GM21360 (cell line): ENCODE measurements around the gene CHRDL2.

Experiments
- ATAC-seq: cut with Tn5 transposase; IDR thresholded peaks from one replicate; pipeline ENCODE4 v1.9.1; 2021; ENCODE audit warnings: mild to moderate bottlenecking, moderate library complexity; ENCODE audit not compliant: unreplicated experiment

CHRDL2 gene

DNA sequence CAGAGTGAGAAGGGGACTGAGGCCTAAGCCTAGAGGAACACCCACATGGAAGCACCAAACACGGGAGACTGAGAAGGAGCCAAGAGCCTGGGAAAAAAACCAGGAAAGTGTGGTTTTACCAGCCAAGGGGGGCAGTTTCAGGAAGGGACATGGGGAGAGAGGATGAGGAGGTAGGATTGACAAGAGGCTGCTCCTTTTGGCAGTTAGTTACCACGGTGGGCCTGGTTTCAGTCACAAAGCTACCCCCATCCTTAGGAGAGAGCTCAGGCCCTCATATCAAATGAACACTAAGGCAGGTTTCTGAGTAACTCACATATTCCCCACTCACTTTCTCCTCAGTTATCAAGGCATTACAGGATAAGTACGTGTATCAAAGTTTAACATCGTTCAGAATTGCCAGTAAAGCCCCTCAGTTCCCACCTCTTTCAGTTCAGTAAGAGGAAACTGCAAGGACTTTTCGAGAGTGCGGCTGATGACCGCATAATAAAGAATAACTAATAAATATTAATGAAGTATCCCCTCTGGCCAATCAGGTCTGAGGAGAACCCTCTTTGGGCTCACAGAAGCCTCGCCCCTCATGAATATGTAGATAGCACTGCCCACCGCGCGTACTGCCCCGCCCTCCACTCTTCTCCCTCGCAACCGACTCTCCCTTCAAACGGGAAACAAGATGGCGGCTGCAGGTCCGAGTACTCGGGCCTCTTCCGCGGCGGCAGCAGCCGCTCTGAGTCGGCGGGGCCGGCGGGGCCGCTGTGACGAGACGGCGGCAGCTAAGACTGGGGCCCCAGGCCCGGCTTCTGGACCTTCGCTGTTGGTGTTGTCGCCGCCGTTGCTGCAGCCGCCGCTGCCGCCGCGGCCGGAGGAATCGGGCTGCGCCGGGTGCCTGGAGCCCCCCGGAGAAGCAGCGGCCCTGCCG, 17.2 kb upstream of the CHRDL2 start, which contains the start of gene RNF169:
TSS of gene RNF169 (plus strand) at position 639 of the 916 bp plus-strand sequence. CDS start at position 671, 32 bp downstream.
- peak; percentile 97 for ATAC-seq

DNA sequence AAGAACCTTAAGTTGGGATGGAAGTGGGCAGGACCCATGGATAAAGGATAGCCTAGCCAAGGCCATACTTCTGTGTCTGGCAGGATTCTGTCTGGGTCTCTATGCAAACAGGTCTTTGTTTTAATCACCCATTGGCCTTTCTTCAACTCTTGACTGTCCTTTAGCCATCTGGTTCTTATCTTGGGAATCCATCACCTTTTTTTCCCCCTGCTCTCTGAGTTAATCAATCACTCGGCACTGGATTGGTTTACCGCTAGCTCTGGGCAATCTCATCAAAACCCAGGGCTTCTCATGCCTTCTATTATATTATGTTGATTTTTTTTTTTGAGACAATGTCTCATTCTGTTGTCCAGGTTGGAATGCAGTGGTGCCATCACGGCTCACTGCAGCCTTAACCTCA, 15.6 kb upstream of the CHRDL2 start:
- ATAC-seq = no peak

DNA sequence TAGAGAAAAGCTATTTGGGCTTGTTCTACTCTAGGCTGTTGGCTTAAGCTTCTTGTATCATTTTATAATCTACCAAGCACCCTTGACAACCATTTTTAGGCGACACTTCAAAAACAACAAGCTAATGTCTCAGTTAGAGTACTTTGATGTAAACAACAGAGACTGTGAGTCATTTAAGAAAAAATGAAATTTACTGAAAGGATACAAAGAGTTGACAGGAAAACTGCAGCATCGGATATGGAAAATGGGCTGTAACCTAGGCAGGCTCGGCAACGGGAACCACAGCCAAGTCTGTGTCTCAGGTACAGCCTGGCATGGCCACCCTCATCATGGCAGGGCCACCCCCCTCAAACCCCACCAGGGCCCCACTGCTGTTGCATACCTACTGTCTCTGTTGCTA, 13.1 kb upstream of the CHRDL2 start:
- ATAC-seq = no peak

DNA sequence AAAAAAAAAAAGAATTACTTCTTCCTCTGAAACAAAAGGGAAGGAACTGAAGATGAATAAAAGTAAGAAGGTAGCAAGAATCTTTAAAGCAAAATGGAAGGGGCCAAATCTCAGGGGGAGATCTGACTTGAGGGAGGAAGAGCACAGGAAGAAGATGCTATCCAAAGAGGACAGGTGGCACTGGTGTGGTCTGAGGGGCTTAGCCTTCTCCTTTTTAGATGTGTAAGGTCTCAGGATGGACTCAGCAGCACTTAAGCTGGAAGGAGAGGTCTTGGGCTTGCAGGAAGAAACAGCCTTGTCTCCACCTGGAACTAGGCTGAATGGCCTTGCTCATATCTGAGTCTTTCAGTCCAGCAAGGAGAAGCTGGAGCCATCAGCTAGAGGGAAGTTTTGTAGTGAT, 12.4 kb upstream of the CHRDL2 start:
- no peak for ATAC-seq

DNA sequence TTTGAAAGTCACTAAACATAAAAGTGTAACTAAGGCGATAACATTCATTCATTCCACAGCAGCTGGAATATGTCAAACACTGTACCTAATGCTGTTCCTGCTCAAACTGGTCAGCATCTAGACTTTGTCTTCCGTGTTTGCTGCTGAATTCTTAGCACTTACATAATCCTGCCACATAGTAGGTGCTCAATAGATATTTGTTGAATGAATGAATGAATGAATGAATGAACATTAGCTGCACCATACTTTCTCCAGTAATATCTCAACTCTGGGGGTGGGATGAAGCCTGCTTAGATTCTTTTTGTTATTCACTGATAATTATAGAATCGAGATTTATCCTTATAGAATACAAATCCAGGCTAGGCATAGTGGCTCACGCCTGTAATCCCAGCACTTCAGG, 10.8 kb upstream of the CHRDL2 start:
- no peak for ATAC-seq

DNA sequence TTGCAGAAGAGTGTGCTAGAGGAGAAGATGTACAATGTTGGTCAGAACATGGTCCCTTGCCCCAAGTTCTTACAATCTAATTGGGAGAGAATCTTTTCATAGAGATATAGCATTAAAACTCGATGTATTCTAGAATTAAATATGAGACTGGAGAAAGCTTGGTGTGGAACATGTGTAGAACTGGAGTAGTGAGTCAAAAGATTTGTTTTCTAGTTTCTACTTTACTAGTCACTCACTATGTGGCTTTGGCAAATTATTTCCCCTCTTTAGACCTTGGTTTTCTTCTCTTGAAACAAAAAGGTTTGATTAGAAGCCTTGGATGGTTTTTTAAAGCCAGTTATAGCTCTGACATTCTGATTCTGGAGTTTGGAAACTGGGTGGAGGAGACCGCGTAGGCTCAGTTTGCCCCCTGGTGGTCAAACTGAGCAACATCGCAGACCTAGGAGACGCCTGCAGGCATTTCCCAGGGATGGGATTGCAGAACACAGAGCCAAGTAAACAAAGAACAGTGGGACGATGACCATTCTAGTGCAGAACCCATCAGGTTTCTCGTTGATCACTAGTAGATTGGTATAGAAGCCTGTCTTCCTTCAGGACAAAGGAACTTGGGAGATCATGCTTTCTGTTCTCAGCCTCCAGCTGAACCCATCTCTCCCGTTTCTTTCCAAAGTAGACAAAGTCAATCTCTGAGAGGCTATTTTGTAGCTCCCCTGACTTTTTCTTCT, 8.5 kb upstream of the CHRDL2 start:
- ATAC-seq = no peak

DNA sequence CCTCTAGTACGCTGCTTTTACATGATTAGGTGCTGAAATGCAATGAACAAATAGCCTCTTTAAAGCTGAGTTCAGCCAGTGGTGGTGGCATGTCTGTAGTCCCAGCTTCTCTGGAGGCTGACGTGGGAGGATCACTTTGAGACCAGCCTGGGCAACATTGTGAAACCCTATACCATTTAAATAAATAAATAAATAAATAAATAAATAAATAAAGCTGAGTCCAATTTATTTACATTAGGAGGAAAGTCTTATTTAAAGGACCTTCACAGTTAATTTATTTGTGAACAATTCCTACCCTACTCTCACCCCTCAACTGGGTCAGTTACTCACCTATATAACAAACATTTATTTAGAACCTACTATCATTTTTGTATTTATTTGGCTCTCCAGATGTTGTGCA, 4.8 kb upstream of the CHRDL2 start:
- no peak for ATAC-seq

DNA sequence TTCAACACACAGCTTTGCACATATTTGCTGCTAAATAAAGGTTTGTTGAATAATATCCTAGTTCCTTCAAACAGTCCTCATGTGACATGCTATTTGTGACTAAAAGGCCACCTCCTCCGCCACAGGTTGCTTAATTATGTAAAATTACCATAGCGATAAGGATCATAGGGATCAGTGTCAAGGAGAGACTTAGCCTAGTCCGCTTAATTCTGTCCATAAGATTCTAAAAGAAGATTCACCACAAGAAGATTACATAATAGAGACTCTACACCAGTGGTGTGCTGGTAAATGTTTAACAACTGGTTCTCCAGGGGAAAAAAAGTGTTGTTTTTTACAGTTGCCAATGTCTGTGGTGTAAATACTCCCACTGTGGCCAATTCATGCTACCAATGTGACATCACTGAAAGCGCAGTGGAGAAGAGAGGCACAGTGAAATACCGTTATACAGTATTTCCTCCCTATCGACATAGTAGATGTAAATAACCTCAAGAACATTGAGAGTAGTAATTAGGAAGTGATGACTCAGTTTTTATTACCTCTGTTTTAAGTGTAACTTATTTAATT, 4.2 kb upstream of the CHRDL2 start:
- no peak for ATAC-seq

DNA sequence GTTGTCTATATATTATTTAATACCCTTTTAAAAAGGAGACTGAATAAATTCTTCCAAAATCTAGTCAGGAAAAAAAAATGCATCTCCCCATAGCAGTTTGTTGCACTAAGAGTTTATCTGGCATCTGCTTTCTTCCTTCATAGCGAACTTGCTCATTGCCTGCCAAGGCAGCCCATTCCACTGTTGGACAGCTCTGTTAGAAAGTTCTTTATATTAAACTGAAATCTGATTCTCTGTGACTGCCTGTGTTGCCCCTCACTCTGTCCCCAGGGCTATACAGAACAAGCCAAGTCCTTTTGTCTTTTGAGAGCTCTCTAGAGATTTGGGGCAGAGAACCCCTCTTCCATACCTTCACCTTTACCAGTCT, 3.3 kb upstream of the CHRDL2 start:
- ATAC-seq = no peak

DNA sequence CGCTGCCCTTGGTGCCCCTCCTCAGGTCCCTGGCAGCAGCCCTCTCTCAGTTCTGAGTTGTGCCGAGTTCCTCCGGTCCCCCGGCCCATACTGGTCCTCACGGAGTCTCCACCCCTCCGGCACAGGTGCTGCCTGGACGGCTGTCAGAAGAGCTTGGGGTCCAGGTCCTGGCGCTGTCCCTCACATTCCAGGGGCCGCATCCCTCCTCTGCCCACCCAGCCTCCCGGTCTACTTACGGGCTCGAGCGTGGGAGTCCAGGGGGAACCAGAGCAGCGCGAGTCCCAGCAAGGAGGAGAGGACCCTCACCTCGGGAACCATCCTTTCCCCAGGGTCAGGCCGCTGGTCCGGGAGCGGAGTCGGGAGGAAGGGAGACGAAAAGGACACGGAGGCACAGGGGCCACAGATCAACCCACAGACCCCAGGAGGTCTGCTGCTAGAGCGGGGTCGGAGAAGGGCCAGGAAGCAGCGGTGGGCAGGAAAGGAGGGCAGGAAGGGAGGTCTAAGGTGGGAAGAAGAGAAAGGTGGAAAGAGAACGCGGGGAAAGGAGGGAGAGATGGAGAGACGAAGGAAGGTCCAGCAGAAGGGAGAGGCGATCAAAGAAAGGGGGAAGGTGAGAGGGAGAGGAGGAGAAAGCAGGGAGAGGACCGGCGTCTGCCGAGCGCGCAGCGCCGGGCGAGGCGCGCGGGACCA, 510 bp downstream of the CHRDL2 start:
- no peak for ATAC-seq

DNA sequence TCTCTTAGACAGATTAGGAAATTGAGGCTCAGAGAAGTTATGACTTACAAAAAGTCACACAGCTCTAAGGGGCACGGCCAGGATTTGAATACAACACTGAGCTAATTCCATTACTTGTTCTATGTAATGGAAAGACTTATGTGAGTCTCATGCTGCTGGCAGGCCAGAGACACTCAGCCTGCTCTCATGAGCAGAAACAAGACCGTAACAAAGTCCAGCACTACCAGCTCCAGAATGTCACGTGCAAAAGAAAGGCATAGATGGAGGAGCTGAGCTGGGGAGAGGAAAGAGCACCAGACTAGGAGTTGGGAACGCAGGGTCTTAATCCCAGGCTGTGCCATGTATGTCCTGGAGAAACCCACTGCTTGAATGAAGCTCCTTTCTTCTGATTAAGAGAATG, 1.8 kb downstream of the CHRDL2 start:
- ATAC-seq = no peak

DNA sequence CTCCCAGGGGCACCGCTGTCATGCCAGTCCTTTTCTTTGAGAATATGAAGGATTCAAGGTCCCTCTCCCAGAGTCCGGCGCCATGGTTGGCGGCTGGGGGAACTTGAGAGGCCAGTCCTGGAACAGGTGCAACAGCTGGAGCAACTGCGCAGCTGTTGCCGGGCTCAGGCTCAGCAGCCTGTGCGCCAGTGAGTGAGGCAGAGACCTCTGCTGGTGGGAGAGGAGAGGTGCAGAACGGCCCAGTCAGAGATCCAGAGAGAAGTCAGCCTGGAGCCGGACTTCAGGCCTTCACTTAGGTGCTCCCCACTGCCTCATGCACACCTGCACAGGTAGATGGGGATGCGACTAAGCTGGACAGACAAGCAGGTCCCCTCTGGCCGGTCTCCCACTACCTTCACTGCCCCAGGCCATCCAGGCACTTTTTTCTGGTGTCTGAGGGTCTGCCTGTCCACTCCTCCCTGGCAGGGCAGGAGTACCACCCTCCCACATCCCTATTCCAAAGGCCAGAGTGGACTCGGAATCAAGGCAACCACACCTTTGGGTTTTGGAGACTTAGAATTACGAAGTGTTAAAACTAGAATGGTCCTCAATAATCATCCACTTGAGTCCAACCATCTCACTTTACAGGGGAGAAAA, 4.6 kb downstream of the CHRDL2 start:
- peak; percentile 72 for ATAC-seq

DNA sequence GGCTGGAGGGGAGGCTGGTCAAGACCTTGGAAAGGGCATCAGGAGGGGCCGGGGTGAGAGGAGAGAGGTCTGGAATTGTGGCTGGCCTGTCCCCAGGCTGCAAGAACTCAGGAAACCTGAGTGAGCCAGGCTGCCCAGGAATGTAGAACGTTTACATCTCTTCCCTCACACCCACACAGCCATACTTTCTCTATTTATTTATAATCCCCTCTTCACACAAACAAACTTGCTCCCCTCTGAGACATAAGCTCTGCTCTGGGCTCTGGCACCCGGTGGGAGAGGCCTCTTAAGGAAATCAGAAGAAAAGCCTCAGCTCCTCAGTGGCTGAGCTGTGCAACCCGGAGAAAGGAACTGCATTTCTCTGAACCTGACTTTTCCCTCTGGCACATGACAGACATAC, 5.5 kb downstream of the CHRDL2 start:
- ATAC-seq = no peak

DNA sequence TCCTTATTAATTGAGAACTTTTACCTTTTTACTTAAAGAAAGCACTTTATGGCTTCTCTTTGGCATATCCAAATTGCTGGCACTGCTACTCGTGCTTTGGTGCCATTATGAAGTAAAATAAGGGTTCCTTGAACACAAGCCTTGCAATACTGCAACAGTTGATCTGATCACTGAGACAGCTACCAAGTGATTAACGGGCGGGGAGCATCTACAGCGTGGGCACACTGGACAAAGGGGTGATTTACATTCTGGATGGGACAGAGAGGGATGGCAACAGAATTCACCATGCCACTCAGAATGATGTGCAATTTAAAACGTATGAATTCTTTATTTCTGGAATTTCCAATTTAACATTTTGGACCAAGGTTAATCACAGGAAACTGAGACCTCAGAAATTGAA, 7.7 kb downstream of the CHRDL2 start:
- no peak for ATAC-seq

DNA sequence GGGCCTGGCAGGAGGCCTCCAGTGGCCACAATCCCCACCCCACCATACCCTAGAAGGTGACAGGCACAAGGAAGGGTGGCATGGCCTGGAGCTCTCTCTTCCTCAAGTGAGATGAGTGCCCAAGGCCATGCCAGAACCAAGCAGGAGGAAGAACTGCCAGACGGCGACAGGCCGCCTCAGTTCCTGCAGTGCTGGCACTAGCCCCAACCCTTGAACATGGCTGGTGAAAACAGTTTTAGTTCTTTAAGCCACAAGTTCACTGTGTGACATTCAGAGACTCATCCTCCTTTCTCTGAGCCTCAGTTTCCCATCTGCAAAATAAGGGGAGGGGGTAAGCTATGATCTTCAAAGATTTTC, 9.8 kb downstream of the CHRDL2 start:
- no peak for ATAC-seq

DNA sequence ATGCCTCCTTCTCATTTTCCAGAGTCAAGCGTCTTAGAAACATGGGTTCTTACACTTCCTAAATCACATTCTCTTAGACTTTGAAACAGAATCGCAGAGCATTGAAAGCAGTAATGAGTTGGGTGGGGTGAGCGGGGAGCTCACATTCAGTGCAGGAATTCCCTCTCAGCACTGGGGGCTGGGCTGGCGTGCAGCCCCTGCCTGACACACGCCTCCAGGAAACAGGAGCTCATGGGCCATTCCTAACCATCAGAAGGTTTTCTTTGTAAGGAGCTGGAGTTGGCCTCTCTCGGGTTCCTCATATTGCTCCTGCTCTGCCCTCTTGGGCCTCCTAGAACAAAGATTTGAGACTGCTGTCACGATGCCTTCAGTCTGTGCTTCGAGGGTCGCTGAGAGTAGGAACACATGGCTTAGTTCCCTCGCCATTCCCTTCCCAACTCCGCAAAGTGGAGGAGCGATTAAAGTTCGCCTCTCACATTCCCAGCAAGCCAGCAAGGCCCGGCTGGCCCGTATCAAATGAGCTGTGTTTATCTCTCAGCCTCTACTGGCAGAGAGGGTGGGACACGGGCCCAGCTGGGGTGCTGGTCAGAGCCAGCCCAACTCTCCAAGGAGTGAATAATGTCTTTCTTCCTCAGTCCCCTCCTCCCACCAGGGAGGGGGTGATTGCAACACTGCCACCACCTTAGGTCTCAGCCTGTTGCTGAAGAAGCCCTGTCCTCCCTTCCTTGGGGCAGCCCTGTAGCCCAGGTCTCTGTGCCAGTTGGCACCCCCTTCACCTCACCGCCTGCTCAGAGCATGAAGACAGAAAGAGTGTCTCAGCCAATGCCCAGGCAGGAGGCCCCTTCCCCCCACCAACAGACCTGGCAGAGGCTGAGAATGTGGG, 10.4 kb downstream of the CHRDL2 start:
- ATAC-seq = no peak

DNA sequence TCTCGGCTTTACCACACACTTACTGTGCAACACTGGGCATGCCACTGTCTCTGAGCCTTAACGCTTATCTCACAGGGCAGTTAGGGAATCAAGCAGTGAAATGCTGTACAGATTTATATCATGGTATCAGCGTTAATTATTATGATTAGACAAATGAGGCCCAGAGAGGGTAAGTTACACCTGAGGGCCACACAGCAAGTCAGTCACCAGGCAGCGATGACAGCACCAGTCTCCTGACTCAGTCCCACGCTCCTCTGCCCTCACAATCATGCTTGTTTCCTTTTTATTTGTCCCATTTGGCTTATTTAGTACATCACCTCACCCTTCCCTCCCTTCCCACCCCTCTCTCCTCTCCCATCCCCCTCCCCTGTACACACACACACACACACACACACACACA, 12.2 kb downstream of the CHRDL2 start:
- no peak for ATAC-seq

DNA sequence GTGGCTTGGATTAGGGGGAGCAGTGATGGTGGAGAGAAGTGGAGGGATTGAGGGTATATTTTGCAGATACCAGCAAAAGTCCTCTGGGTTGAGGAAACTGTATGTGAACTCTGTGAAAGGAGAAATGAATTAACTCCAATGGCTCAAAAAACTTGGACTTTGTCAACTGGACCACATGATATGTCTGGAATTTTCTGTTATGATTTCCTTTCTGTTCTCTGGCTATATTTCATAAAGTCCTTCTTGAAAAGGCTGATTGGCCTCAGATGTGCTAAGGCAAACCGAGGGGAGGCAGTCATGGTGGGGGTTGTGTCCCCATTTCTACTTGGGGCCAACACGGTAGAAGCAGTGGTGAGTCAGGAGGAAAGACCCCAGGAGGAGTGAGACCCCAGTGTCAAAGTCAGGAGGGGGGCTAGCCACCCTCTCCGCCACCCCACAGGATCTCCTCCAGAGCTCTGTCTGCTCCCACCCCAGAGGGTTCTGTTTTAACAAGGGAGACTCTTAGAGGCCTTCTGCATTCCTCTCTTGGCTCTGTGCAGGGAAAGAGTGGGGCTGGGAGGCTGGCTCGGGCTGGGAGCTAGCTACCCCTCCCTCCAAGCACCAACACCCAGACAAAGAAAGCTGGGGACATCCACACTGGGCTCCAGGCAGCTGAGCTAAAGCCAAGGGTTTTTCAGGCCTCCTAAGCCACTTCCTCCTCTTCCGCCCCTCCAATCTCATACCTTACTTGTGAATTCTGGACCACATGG, 13.8 kb downstream of the CHRDL2 start:
- ATAC-seq = no peak

DNA sequence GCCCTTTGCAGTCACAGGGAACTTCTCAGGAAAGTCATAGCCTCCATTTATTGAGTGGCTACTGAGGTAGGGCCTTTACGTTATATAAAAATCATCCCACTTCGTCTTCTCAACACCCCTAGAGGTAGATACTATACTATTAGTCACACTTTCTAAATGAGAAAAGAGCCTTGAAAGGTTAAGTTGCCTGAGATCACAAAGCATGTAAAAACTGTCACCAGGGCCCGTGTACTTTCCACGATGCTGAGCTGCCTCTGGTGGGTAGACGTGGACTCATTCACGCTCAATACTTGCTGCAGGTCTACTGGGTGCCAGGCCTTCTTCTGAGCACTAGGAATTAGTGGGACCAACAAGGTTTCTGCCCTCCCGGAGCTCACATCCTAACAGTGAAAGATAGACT, 16.3 kb downstream of the CHRDL2 start:
- no peak for ATAC-seq
